Activated CD8-positive, alpha-beta memory T cell treated with anti-CD3 and anti-CD28 coated beads, Interleukin-2, amount 50 U/mL, for 24 hours (primary cell): Measurements from ENCODE around the gene ST6GALNAC1.

Experiments
- DNase-seq: peaks from one replicate; pipeline ENCODE4 v3.0.0-alpha.2; 2020; ENCODE audit errors: extremely low read depth

Gene ST6GALNAC1

DNA sequence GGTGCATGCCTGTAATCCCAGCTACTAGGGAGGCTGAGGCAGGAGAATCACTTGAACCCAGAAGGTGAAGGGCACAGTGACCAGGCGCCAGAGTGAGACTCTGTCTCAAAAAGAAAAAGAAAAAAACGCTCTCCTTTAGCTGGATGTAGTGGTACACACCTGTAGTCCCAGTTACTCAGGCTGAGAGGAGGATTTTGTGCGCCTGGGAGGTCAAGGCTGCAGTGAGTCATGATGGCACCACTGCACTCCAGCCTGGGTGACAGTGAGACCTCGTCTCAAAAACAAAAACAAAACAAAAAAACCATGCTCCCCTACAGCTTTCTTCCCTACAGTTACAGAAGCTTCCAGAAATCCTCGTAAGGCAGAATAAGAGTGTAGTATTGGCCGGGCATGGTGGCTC is 33.1 kb upstream of the ST6GALNAC1 start:
- no peak for DNase-seq

DNA sequence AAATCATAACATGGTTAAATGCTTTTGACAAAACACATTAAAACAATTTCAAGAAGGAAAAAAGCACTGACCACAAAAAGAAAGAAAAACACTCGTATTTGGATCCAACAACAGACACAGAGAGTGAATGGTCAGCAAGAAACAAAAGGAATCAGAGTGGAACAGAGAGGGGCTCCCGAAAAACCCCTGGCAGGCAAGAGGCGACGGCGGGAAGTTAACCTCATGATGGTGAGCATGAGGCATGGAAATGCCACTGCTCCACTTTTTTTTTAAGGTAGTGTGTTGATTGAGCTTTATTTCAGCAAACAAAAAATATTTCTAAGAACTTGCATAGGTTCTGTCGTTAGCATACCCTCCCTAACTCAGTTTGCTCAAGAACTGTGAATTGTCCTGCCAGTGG is 32.1 kb upstream of the ST6GALNAC1 start:
- DNase-seq = no peak

DNA sequence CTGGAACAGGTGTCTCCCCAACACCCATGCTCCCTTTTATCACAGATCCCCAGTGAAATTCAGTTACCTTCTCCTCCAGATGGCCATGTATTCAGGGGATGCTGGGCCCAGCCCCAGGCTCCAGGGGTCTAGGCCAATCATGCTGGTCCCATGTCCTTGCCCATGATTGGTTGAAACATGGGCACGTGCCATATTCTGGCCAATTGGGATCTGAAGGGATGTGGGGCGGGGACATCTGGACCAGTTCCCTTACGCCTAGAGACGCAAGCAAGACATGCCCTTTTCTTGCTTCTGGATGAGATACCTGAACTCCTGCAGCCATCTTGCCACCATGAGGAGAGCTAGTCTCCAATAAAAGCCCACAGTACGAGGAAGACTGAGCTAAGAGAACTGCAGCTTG is 31.0 kb upstream of the ST6GALNAC1 start:
- no peak for DNase-seq

DNA sequence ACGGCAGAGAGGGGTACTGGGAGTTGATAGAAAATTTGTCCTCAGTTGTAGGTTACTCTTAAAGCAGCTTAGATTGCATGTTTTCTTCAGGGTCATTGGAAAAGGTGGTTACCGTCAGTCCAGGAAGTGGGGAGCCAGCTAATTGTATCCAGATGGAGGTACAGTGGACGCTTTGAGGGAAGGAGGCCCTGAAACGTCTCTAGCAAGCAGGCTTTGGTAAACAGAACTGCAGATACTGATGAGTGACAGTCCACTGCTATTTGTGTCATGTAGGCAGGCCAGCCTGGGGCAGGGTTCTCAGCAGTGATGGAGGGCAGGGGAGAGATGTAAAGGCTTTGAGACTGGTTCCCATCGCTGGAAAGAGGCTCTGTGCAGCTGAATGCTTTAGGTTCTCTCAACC is 30.2 kb upstream of the ST6GALNAC1 start:
- no peak for DNase-seq

DNA sequence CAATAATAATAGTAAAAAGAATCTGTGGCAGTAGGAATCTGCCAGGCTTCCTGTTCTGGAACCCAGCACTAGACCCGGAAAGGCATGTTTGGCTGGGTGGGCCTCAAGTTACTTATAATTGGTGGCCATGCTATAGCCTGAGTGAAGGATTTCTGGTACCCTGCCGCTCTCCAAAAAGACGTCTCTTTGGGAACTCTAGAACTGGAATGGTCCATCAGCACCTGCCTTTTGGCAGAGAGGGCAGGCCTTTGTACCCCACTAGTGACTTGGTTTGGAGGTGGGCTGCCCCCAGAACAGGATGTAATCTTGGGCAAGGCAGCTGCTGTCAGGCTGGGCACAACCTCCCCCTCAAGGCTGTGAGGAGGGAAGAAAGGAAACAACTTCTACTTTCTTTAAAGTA is 29.3 kb upstream of the ST6GALNAC1 start:
- no peak for DNase-seq

DNA sequence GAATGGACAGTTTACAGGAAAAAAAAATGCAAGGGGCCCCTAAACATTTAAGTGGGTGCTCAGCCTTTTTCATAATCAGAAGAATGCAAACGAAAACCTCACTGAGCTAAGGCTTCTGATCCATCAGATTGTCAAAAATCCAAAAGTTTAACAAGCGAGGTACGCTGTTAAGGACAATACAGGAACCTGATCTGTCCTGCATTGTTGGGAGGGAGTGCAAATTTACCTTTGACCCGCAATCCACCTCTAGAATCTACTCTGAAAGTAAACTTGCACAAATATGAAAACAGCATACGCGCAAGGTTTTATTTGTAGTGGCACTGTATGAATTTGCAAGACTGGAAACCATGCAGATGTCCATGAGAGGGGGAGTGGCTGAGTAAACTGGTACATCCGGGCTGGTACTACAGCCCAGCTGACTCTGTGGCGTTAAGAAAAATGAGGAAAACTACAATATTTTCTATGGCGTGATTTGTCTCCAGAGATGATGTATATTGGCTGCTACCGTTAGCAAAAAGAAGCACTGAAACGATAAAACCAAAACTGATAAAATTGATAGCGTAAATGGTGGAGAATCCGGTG is 28.8 kb upstream of the ST6GALNAC1 start:
- no peak for DNase-seq

DNA sequence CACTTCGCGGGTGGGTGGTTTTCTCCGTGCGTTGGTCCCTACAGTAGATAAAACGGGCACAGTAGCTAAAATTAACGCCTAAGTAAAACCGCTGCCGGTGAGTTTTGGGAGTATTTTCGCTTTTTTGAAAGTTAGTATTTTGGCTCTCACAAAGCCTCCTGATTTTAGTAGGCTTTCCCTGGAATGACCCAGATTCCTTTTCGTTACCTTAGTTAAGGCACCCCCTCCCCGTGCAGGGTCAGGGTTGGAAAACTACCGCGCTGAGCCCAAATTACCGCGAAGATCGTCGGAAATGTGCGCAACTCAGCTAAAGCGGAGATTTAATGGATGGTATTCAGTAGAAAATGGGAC is 28.3 kb upstream of the ST6GALNAC1 start:
- DNase-seq = no peak

DNA sequence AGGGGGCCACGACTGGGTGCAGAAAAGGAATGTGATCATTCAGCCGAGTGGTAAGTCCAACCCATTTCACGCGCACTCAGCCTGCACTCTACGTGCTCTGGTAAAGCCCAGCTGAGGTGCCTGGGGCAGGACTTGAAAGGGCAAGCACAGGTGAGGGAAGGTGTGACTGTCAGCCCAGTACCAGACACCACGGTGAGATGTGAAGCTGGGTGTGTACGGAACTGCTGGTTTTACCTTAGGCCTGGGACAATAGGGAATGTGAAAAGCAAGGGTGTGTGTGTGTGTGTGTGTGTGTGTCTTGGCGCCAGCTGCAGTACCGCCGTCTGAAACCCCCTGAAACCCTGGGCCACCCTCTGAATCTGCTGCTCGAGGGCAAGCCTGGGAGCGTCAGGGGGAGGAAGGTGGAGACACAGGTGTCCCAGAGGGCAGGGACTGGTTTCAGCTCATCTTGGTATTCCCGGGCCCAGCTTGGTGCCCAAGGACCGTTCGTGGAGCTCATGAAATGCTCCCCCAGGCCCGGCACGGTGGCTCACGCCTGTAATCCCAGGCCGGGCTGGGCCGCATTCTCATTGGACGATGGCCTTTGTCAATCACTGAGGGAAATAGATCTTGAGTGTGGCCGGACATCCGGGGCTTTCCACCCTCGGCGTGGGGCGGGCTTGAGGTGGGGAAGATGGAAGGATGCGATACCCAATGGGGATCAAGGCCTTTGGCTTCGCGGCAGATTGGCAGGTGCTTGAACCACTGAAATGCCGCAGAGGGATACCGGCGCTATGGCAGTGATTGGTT is 27.8 kb upstream of the ST6GALNAC1 start:
- DNase-seq = peak; percentile 98

DNA sequence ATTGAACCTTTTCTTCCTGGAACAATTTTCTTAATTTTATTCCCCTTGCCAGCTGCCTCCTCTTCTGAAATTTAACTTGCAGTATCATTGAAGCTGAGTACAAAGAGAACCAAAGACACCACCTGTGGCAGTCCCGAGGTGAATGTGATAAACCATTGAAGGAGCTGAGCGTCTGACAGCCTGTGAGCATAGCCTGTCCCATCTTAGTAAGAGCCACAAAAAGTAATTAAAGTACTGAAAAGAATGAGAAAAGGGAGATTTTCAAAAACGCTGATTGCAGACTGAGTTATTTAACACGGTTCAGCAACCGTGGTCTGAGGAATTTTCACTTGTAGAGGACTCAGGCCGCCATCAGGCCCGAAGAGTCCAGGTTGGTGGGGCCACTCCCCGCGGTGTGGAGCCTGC is 27.2 kb upstream of the ST6GALNAC1 start:
- DNase-seq = no peak

DNA sequence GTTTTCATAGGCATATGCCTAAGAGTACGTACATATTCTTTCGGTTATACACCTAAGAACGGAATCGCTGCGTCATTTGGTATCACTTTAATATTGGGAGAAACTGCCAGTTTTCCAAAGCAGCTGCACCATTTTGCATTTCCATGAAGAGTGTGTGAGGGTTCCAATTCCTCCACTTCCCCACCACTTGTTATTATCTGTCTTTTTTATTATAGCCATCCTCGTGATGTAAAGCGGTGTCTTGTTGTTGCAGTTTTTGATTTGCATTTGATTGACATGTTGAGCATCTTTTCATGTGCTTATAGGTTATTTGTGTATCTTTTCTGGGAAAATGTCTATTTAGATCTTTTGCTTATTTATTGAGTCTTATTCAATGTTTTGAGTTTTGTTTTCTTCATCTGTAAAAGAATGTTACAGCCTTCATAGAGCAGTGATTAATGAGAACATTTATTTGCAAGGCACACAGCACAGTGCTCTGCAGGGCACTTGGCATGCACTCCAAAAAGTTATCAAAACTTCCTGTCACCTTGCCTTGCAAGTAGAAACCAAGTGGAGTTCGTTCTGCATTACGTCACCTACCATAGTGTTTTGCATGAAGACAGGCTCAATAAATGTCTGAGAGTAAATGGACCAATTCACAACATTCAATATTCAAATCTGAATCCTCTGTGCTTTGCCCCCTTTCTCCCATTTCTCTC is 26.6 kb upstream of the ST6GALNAC1 start:
- DNase-seq = no peak

DNA sequence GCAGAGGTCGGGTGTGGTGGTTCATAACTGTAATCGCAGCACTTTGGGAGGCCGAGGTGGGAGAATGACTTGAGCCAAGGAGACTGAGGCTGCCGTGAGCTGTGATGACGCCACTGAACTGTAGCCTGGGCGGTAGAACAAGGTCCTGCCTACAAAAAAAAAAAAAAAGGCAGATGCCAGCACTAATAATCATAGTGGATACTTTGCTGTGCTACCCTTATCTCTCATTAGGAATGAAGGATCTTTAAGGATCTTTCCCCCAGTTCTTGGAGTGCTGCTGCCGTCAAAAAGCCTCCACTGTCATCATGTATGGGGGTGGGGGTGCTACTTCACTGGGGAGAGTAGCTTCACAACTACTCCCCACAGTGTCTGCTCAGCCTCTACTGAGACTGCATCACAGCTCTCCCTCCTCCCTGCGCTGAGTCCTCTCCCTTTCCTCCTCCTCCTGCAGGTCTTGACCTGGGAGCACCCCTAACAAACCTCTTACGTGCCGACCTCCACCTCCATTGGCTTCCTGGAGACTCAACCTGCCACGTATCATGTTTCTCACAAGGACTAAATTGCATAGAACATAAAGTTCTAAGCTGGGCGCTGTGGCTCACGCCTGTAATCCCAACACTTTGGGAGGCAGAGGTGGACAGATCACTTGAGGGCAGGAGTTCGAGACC is 24.4 kb upstream of the ST6GALNAC1 start:
- DNase-seq = no peak

DNA sequence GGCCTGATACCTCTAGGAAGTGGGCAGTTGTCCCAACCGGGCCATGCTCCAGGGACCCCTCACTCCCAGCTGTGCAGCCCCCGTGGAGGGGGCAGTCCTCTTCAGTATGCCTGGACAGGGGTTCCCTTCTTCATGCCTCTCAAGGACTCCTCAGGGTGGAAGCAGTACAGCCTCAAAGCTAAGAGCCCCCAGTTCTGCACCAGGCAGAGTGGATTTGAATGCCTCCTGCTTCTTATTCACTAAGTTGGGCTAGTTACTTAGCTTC is 23.9 kb upstream of the ST6GALNAC1 start:
- DNase-seq = no peak

DNA sequence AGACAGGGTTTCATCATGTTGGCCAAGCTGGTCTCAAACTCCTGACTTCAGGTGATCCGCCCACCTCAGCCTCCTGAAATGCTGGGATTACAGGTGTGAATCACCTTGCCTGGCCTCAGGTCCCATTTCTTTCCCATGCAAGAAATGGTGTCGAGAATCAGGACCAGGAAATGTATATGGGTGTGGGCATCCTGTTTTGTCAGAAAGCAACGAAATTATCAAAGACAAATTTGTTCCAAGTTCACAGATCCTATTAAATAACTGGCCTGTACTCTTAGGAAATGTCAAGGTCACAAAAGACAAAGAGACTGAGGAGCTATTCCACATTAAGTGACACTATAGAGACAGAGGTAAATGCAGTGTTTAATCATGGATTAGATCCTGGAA is 17.1 kb upstream of the ST6GALNAC1 start:
- no peak for DNase-seq

DNA sequence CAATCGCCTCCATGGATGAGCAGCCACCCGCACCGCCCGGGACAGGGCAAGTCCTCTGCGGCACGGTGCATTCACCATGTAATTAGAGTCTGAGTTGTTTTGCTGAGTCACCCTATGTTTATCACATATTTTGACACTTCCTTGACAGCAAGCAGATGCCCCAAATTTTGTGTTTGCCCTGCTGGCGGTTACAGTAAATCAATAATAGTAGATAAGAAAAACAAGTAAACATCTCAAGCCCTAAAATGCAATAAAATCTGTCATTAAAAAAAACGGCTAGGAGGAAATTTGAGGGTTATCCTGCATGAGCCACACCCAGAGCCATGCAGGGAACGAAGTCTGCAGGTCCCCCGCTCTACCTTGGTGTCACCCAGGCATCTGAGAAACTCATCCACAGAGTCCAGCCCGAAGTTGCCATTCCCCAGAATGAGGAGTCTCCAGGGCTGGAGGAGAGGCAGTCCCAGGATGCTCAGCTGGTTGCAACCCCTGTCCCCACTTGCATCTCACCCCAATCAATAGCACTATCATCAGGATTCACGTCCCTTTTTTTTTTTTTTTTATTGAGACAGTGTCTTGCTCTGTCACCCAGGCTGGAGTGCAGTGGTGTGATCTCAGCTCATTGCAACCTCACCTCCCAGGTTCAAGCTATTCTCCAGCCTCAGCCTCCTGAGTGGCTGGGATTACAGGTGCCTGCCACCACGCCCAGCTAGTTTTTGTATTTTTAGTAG is 16.5 kb upstream of the ST6GALNAC1 start:
- no peak for DNase-seq

DNA sequence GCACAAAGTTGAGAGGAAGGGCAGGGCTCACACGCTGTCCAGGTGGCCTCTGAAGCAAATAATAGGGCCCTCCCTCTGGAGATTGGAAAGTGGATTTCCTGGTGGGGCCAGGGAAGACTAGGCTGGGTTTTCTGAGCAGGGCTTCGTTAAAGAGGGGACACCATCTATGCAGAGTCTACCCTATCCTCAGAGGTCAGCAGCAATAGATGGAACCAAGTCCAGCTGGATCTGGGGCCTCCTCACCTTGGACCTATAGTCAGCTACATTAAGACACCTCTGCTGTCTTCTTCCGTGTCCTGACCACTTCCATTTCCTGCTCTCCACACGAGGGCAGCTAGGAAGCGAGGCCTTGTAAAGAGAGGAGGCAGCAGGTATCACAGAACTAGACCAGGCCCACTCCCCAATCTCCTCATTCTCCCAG is 14.7 kb upstream of the ST6GALNAC1 start:
- no peak for DNase-seq

DNA sequence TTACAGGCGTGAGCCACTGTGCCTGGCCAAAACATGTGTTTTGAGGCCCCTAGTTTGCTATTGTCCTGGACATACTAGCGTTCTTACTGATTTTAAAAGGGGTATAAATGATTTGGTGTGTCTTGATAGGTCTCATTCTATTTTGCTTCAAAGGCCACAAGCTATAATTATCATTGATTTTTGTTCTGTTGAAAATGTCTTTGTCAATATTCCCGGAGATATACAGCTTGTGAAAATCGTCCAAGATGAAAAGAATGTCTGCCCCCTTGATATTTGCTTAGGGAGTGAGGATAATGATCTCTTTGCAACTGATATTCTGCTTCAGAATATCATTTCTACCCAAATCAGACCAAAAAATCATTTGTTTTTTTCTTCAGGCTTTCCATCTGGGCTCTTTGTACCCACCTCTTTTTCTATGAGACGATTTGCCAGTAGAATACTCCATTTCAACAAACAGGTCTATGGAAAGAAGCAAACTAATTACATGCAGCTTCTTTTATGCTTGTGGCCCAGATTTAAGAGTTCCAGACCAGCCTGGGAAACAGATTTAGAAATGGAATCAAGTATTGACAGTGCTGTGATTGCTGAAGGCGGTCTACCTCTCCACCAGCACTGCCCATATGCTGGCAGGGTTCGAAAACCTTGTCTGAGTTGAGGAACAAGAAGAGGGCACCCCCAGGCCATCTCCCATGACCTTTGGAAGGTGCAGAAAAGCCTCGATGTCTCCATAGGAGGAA is 14.1 kb upstream of the ST6GALNAC1 start:
- DNase-seq = no peak

DNA sequence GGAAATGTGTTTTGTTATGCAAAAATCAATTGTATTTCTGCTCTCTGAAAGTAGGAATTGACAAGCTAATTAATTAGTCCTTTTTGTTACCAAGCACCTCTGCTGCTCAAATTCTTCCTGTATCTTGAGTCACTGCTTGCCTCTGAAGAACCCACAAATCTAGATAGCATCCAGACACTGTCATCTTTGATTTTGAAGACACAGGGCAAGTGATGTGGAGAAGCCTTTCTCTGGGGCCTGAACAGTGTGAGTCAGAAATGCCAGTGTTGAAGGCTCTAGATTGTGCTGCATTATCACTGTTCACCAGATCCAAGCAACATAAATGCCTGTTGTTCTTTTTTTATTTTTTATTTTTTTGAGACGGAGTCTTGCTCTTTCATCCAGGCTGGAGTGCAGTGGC is 10.9 kb upstream of the ST6GALNAC1 start:
- no peak for DNase-seq

DNA sequence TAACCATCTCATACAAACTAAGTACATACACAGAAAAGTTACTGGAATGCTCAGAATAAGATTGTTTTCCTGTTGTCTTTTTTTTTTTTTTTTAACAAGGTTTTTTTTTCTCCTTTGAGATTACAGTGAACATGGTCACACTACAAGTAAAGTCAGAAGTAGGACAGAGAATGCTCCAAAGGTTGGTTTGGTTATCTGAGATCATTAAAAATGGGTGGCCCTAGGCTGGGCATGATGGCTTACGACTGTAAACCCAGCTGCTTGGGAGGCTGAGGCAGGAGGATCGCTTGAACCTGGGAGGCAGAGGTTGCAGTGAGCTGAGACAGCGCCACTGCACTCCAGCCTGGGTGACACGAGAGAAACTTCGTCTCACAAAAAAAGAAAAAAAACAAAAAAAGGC is 6.9 kb upstream of the ST6GALNAC1 start:
- DNase-seq = no peak

DNA sequence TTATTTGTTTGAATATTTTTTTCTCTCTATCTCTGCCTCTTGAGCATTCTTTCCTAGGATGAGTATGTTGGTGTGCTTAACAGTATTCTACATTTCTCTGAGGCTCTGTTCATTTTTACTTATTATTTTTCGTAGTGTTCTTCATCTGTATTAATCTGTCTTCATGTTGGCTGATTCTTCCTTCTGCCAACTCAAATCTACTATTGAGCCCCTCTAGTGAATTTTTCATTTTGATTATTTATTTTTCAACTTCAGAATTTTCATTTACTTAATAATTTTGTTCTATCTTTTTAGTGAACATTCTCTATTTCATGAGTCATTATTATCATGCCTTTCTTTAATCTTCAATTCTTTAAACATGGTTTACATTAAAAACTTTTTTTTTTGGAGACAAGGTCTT is 3.2 kb upstream of the ST6GALNAC1 start:
- no peak for DNase-seq

DNA sequence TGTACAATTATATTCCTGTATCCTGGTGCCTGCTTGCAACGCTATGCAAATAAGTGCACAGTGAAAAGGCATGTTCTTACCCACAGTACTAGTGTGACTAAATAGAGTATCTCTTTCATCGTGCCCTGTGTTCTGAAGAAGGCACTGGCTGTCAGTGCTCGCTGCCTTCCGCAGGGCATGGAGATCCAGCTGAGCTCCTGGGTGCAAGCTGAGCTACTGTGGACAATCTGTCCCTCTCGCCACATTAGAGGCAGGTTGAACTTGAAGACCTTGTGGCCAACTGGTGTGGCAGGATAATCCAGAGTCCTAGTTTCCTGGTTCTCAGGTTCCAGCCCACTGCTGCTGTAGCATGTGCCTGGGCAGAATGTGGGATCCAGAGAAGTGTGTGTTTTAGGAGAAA is 1.9 kb upstream of the ST6GALNAC1 start:
- no peak for DNase-seq

DNA sequence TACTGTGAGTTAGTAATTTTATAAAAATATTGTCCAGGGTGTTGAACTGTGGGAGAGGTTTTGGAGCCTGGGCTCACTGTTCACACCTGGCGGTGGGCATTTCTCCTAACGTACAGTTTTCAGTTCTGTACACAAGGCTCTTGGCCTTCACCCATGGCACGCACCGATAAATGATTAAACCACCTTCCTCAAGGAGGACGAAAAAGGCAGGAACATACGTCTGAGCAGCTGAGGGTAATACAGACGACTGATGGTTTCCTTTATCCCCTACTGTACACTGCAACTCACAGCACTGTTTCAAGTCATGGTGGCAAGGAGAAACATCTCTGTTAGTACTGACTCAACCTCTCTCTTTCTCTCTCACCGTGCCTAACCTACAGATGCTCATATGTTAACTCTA is 1.4 kb upstream of the ST6GALNAC1 start:
- no peak for DNase-seq

DNA sequence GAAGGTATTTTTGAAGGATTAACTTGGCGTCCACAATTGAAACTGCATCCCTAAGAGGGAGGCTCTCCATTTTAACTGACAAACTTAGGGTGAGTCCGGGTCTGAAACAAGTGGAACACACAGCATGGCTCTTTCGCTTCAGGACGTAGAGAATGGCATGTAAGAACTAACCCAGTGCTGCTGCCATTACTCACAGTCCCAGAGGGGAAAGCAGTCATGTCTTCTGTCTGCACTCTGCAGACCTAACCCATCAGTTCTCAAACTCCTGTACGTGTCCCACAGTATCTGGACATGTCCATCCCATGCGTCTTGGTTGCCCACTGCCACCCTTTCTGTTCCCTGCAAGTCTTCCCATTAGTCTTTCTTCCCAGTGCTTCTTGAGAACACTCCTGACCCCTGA is 563 bp downstream of the ST6GALNAC1 start:
- DNase-seq = no peak
